Right forelimb (tissue), 1 donor: ENCODE results near the gene RFTN2.
"Not testable (repeated sequence)": the region's sequence is repeated elsewhere in the genome, so short reads cannot be mapped to it uniquely, and the experiment has no call there.

Source experiments
- DNase-seq: peaks from one replicate; pipeline ENCODE4 v3.0.0-alpha.2; 2018

RFTN2 gene

DNA sequence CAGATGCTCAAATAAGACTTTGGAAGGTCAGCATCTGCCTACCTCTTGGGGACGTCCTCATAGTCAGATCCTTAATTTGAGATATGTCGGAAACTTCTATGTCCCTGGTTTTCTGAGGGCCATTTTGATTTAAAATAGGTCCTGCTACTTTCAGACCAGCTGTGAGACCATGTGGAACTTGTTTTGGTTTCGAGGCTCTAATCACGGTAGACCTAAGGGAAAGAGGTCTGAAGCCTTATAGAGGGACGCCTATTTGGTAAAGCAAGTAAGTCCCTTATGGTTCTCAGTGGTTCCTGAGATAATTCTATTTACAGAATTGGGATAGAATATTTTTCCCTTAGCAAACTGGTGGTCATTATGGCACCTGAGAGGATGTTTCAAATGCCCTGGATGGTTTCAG lies 75.1 kb downstream of the RFTN2 start:
- no peak for DNase-seq

DNA sequence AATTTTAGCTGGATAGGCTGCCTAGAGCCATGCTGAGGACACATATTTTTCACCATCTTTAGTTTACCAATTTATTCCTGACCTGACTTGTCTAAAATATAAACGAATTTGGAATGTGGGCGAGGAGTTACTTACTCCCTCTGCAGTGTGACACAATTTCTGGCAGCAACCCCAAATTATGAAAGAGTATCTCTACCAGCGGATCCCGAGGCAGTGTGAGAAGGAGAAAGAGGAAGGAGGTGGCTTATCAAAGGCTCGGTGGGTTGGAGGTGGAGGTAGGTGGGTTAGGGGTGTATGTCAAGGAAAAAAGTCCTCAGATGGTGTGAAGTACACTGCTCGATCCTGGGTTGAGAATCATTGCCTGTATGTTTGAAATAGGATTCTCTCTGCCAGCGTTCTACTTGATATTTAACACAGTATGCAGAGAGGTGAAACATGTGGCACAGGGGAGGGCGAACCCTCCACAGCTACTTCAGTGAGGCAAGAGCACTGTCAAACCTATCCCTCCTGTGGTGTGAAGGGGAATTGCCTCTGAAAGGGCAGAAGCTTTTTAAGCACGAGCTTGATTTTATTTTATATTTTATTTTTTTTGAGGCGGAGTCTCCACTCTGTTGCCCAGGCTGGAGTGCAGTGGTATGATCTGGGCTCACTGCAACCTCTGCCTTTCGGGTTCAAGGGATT lies 76.0 kb downstream of the RFTN2 start:
- no peak for DNase-seq

DNA sequence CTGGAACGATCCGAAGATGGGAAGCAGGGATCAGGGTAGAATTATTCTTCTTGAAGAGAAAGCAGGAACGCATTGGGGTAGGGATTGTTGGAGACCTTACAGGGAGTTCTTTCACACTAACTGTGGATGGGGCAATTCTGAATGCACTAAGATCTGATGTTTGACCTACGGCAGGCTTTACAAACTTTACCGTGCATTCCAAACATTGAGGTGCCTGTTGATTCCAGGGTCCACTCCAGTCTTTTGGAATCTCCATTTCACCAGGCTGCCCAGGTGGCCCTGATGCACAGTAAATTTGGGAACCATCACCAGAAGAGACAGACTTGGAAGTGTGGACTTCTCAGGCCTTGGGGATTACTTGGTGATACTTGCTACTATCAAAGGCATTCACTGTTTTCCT lies 76.9 kb downstream of the RFTN2 start:
- no peak for DNase-seq

DNA sequence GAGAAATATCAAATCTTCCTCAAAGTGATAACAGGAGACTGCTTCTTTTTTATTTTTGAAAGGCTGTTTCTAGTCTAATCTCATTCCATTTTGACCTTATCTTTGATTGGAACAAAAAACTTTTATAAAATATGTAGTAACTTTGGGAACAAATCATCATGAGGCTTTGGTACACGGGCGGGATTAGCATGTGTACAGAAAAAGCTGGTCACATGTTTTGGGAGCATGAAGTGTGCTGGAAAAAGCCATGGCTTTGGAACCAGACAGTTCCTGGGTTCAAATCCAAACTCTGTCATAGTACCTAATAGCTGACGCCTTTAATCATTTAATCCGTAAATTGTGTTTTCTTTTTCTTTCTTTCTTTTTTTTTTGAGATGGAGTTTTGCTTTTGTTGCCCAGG lies 78.2 kb downstream of the RFTN2 start:
- no peak for DNase-seq

DNA sequence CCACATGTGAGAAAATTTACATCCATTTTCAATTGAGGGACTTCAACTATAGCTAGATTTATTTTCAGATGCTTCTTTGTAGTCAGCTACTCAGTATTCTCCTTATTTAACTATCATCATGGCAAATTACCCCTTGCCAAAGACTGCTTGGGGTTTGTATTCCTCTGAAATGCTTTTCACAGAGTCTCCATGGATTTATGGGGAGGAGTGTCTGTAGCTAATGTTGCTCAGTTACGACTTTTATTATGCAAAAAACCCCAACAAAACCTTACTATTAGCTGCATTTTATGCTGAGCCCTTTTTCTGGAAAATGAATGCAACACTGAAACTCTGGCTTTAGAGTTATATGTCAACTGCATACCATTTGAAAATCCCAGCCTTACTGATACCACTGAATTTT lies 78.6 kb downstream of the RFTN2 start:
- no peak for DNase-seq

DNA sequence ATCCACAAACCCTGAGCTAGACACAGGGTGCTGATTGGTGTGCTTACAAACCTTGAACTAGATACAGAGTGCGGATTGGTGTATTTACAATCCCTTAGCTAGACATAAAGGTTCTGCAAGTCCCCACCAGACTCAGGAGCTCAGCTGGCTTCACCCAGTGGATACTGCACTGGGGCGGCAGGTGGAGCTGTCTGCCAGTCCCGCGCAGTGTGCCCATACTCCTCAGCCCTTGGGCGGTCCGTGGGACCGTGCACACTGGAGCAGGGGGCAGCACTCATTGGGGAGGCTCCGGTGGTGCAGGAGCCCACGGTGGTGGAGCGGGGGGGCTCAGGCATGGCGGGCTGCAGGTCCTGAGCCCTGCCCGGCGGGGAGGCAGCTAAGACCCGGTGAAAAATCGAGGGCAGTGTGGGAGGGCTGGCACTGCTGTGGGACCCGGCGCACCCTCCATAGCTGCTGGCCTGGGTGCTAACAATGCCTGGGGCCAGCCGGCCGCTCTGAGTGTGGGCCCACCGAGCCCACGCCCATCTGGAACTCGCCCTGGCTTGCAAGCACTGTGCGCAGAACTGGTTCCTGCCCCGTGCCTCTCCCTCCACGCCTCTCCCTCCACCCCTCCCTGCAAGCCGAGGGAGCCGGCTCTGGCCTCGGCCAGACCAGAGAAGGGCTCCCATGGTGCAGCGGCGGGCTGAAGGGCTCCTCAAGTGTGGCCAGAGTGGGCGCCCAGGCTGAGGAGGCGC lies 83.9 kb downstream of the RFTN2 start:
- DNase-seq: no peak

DNA sequence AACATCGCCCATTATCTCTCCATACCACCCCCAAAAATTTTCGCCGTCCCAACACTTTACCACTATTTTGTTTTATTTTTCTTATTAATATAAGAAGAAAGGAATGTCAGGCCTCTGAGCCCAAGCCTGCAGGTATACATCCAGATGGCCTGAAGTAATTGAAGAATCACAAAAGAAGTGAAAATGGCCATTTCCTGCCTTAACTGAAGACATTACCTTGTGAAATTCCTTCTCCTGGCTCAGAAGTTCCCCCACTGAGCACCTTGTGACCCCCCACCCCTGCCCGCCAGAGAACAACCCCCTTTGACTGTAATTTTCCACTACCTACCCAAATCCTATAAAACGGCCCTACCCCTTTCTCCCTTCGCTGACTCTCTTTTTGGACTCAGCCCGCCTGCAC lies 88.1 kb downstream of the RFTN2 start:
- not testable (repeated sequence) for DNase-seq

DNA sequence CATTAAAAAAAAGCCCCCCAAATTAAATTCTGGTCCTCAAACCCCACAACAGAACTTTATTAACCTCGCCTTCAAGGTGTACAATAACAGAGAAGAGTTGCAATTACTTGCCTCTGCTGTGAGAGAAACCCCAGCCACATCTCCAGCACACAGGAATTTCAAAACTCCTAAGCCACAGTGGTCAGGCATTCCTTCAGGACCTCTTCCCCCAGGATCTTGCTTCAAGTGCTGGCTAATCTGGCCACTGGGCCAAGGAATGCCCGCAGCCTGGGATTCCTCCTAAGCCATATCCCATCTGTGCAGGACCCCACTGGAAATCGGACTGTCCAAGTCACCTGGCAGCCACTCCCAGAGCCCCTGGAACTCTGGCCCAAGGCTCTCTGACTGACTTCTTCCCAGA lies 95.2 kb downstream of the RFTN2 start:
- DNase-seq: not testable (repeated sequence)

DNA sequence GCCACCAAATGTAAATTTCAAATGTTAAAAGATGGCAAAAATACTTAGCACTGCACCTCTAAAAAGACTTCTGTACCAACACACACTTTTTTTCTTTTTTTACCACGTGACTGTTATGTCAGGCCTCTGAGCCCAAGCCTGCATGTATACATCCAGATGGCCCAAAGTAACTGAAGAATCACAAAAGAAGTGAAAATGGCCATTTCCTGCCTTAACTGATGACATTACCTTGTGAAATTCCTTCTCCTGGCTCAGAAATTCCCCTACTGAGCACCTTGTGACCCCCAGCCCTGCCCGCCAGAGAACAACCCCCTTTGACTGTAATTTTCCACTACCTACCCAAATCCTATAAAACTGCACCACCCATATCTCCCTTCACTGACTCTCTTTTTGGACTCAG lies 97.1 kb downstream of the RFTN2 start:
- DNase-seq: not testable (repeated sequence)

DNA sequence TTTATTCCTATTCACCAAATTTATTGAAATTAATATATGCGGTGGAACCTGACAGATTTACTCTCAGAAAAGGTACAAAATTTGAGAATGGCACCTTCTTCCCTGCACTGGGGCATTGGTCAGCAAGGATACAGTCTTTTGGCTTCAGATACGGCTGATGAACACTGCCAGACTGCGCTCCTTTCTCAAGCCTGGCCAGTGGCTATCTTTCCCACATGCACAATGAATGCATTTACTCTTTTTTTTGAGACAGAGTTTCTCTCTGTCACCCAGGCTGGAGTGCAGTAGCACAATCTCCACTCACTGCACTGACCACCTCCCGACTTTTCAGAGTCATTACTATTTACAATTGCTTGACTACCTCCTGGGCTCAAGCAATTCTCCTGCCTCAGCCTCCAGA lies 97.9 kb downstream of the RFTN2 start:
- DNase-seq: no peak

DNA sequence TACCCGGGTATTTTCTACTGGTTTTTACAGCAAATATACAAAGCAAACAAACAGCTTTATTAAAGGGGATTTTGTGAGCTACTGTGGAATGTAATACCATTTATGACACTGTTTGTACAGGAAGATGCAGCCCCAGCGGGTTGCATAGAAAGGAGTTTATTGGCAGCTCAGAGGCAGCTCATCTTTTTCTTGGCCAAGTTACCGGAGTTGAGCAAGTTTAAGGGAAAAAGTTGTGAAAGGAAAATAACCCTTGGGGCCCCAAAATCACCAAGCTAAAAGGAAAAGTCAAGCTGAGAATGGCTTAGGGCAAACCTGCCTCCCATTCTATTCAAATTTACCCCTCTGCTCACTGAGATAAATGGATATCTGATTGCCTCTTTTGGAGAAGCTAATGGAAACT lies 98.8 kb downstream of the RFTN2 start:
- DNase-seq: no peak

DNA sequence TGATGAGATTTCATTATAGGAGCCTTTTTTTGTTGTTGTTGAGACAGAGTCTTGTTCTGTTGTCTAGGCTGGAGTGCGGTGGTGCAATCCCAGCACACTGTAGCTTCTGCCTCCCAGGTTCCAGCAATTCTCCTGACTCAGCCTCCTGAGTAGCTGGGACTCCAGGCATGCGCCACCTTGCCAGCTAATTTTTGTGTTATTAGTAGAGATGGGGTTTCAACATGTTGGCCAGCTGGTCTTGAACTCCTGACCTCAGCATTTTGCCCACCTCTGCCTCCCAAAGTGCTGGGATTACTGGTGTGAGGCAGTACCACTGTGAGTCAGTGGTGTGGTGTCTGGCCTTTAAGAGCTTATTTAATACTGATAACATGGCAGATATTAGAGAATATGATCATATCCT lies 99.4 kb downstream of the RFTN2 start:
- no peak for DNase-seq

DNA sequence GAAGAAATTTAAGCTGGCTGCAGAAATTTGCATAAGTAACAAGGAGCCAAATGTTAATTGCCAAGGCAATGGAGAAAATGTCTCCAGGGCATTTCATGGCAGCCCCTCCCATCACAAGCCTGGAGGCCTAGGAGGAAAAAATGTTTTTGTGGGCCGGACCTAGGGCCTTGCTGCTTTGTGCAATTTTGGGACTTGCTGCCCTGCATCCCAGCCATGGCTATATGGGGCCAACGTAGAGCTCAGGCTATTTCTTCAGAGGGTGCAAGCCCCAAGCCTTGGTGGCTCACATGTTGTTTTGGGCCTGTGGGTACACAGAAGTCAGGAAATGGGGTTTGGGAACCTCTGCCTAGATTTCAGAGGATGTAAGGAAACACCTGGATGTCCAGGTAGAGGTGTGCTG lies 101.8 kb downstream of the RFTN2 start:
- DNase-seq: no peak

DNA sequence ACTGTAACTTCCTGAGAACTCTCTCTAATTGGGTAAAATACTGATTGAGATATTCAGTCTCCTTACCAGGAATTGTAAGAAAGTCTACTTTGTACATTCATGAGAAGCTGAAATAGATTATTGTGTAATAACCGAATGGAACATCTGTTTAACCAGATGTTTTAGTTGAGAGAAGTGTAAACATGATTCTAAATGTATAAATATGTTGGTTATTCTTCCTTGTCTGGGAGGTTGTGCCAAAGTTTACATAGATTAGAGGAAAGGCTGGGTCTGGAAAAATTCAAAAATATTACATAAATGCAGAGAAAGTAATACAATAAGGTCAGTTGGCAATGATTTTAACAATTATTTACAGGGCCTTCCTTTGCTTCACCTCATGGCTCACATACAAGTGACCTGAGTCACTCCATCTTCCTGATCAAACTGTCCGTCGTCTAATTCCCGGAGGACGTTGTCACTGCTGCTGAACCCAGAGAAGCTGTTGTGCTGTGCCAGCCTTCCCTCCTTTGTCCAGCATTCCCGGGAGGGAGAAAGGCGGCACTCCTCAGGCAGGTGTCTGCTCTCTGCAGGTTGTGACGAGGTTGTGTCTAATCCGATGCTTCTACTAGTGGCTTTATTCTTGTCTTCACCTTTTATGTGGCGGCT lies 103.6 kb downstream of the RFTN2 start:
- DNase-seq: no peak

DNA sequence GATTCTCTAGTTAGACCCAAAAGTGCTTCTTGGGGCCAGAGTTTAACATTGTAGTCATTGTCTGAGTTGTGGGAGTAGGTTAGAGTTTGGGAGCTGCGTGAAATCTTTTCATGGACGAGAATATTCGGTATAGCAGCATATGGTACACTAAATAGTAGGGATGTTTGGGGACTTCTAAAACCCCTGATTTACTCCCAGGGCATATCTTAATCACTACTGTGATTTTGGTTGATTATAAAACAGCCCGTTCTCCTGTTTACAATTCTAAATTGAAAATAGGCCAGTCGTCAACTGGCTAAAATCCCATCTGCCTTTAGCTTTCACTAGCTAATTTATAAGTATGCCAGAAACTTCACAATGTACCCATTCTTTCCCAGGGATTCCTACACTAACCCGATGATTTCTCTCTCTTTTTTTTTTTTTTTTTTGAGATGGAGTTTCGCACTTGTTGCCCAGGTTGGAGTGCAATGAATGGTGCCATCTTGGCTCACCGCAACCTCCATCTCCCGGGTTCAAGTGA lies 115.2 kb downstream of the RFTN2 start:
- no peak for DNase-seq

DNA sequence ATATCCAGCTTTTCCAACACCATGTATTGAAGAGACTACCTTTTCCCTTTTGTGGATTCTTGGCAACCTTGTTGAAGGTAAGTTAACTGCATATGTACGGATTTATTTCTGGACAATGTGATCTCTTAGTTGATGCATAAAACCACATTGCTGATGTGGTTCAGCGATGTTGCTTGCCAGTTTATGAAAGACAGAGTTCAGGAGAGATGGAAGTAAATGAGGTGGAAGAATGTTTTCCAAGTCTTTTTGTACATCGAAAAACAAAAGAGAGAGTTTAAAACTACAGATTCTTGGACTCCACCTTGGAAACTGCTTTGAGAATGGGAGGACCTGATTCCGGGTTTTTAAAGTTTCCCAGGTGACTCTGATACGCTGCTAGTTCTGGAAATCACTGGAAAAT lies 115.7 kb downstream of the RFTN2 start:
- no peak for DNase-seq

DNA sequence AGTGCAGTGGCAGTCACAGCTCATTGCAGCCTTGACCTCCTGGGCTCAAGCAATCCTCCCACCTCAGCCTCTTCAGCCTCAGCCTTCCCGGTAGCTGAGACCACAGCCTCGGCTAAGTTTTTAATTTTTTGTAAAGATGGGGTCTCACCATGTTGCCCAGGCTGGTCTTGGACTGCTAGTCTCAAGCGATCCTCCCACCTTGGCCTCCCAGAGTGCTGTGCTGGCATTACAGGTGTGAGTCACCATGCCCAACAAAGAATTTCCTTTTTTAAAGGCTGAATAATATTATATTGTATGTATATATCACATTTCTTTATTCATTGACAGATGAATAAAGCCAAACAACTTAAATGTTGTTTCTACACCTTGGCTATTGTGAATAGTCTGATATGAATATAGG lies 117.0 kb downstream of the RFTN2 start:
- no peak for DNase-seq

DNA sequence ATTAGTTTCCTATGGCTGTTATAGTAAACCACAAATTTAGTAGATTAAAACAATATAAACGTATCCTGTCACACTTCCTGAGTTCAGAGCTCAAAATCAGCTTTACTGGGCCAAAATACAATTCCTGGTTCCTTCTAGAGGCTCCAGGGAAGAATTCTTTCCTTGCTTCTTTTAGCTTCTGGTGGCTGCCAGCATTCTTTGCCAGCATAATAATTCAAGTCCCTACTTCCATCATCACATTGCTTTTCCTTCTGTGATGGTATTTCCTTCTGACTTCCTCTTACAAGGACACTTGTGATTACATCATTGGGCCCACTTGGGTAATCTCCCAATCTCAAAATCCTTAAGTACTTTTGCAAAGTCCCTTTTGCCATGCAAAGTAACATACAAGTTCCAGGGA lies 118.9 kb downstream of the RFTN2 start:
- no peak for DNase-seq

DNA sequence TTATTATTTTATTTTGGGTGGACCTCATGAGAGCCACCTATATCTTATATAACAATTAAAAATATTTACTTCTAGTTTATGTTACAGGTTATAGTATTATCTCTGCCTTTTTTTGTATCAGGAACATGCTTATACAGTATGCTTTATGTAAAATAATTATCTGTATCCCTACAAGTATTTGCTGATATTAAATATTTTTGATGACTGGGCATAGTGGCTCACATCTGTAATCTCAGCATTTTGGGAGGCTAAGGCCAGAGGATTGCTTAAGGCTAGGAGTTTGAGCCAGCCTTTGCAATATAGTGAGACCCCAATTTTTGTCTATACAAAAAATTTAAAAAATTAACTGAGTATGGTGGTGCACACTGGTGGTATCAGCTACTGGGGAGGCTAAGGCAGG lies 119.9 kb downstream of the RFTN2 start:
- DNase-seq: no peak

DNA sequence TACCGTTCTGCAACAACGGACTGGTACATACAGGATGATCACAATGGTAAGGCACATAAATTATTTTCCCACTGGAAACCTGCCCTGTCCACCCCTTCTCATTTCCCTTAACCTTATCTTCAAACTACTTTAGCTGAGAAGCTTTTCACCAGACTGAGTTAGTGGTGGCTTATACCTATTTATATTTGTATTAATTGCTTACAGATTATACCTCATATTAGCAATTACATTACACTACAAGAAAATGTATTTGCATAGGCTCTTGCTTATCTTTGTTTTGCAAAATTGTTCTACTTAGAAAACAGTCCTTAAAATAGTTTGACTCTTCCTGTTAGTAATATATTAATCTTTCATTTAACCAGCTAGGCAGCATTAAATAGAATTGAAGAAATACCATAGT lies 124.1 kb downstream of the RFTN2 start:
- DNase-seq: not testable (repeated sequence)

DNA sequence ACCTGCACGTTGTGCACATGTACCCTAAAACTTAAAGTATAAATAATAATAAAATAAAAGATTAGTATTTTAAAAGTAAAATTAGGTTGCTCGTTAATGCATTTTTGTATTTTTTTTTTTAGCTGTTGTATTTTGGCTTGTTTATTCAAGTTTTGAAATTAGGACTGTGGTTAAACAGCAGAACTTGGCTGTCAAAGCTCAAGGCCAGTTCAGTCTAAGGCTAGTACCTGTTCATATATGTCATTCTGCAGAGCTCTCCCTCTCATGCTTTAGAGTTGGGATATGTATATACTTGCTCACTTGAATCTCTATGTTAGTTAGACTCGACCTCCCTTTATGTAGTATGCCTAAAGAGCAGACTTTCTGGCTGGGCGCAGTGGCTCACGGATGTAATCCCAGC lies 126.8 kb downstream of the RFTN2 start:
- DNase-seq: no peak

DNA sequence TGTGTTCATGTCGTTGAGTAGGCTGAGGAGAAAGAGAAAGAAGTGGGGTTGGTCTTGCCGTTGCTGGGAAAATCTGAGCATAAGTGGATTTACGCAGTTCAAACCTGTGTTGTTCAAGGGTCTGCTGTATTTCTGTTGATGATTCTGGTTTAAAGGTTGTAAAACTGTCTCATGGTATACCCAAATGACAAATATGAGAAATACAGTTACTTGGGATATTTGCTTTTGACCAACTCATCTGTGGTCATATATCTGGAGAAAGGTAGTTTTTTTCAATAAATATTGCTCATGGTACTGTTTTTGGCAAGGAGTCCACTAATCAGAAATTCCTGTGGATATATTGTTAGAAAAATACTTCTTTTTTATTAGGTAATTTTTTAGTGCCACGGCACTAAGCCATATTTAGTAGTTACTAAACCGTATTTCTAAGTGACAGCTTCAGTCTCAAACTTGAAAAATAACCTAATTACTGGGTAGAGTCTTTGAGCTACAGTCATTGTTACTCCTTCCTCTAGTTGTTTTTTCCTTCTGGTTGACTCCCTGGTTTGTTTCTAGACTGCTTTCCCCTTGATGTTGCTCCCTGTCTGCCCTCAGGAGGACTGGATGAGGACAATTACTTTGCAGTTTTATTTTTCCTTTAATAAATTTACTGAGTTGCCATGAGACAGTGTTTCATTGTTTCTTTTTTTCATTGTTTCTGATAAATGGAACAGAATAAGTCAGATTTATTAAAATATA lies 128.1 kb downstream of the RFTN2 start:
- no peak for DNase-seq

DNA sequence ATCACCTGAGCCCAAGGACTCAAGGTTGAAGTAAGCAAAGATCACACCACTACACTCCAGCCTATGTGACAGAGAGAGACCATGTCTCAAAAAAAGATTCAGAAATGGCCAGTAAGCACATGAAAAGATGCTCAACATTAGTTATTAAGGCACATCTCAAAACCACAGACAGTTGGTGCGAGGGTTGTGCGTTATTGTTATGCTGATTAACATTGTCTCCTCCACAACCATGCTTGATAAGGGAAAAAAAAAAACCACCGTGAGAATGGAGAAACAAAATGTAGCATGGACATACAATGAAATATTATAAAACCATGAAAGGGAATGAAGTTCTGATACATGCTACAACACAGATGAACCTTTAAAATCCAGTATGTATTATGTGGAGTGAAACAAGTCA lies 132.2 kb downstream of the RFTN2 start:
- no peak for DNase-seq
